DMS53 treated with DMSO at 0.1 percent for 48 hours (cell line): ENCODE results near the gene FUBP3.

ENCODE experiments used
- DNase-seq: peaks from one replicate; lab custom pipeline; 2025; ENCODE audit not compliant: unreplicated experiment; lab: John Stamatoyannopoulos, UW

FUBP3 gene

GRCh38 chr9:130661451-130662098, 82.2 kb downstream of the FUBP3 start:
- no peak for DNase-seq

DNA sequence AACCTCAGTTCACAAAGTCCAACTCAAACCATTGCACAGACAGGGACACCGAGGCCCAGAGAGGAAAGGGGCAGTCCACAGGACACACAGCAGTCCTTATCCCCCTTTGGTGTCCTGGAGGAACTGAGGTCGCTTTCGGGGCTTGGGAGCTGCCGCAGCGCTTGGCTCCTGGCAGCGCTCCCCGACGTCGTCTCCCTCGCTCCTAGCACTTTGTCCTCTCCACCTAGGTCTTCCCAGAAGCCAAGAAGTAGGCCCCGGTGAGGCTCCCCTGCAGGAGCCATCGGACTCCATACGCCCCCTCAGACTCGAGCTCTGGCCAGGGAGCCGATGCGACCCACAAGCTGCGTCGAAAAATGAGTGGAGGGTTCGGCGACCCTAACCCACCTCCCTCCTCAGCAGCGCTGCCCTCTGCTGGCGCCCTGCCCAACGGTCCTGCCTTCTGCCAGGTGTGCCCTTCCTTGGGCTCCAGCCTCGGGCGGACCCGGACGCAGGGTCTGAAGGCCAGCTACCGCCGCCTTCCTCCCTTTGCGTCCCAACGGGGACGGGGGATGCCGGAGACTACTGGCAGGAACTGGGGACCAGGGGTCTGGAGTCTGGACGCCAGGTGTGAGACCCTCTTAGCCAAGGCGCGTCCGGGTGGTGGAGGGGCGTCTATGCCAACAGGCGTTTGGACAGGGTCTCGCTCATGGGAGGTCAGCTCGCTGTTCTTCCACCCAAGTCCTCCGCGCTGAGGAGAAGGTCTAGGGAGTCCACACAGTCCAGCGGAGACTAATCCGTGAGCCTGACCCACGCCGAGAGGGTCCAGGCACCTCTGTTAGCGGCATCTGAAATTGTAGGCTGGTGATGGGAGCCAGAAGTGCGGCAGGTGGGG, 83.0 kb downstream of the FUBP3 start:
- DNase-seq = no peak

DNA sequence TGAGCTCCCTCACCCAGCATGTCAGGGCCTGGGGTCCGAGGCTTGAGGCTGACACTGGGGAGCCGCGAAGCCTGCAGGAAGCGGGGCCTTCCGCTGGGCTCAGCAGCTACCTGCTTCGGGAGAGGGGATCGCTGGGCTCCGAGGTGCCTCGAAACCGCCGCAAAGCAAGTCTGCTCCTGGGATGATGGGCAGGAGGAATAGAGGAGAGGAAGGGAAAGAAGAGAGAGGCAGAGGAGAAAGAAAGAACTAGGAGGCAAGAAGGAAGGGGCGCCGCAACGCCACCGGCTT, 83.5 kb downstream of the FUBP3 start:
- DNase-seq = no peak

- DNase-seq = no peak
Measured at GRCh38 chr9:130663258-130663976, 84.0 kb downstream of the FUBP3 start.

DNA sequence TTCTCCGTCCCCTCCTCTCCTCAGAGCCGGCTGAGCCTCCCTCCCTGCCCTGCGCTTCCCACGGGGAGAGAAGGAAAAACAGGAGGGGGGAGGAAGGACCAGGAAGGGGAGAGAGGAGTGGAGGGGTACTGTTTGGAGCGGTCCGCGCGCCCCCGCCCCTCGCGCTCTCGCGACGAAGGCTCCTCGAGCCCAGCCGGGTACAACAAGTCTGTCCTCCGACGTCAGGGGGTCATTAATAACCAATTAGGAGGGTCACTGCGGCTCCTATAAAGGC, 84.5 kb downstream of the FUBP3 start:
- DNase-seq = no peak

- DNase-seq = no peak
Measured at GRCh38 chr9:130664251-130665028, 85.1 kb downstream of the FUBP3 start, which contains the start of gene PRDM12. Gene PRDM12 (plus strand): TSS chr9:130664594. CDS start chr9:130664654, 60 bp downstream.

- DNase-seq = no peak
Measured at GRCh38 chr9:130665029-130665430, 85.7 kb downstream of the FUBP3 start.

- DNase-seq = no peak
Measured at GRCh38 chr9:130665431-130666392, 86.3 kb downstream of the FUBP3 start.

DNA sequence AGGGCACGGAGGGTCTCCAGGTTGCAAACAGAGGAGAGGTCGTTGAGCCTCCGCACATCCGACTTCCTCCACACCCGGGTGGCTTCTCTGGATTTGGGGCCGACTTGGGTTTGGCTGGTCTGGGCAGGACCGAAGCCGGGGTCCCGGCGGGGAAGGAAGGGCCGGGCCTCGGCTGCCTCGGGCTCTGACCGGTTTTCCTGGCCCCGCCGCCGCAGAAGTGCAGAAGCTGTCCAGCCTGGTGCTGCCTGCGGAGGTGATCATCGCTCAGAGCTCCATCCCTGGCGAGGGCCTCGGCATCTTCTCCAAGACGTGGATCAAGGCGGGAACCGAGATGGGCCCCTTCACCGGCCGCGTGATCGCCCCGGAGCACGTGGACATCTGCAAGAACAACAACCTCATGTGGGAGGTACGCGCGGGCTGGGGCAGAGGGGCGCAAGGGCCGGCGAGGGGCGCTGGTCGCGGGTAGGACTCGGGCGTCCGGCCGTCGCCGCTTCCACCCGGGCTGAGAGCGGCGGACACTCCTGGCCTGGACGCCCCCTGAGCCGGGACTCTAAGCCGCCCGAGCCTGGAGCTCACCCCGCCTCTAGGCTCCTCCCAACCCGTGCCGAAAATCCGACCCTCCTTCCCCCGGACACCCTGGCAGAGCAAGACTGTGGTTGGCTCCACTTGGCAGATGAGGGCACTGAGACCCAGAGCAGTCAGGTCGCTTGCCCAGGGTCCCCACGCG, 87.2 kb downstream of the FUBP3 start:
- DNase-seq = no peak

- no peak for DNase-seq
Measured at GRCh38 chr9:130667120-130667435, 87.7 kb downstream of the FUBP3 start.

- DNase-seq = no peak
Measured at GRCh38 chr9:130668196-130668595, 88.8 kb downstream of the FUBP3 start.

DNA sequence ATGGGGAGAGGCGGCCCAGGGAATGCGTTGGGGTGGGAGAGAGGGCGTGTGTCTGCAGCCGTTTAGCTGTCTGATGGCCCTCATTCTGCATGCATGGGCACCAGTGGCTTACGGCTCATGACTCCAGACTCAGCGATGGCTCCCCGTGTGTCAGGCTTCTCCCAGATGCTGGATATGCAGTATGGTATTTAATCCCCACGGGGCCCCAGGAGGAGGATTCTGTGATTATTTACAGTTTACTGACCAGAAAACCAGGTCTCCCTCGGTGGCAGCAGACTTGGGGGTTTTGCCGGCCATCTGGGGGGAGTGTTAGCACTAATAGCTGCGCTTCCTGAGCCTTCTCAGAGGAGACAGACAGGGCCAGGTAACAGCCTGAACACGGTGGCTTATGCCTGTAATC, 89.3 kb downstream of the FUBP3 start:
- DNase-seq = no peak

DNA sequence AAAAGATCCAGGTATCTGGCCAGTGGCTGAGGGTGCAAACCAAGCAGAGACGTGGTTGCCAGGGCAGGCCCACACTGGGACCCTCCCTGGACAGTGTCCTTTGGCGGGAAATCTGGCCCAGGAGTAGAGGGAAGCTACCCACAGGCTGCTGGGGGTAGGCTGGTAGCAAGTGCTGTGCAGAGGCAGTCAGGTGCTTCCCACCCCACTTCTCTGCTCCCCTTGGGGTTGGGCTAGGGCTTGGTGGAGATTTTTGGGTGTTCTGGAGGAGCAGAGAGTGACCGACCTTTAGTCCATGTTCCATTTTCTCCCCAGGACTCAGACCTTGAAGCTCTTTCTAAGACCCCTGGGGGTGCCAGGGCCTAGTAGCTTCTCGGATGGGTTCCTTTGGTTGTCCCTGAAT, 90.6 kb downstream of the FUBP3 start:
- no peak for DNase-seq

GRCh38 chr9:130670644-130671043, 91.3 kb downstream of the FUBP3 start:
- DNase-seq = no peak

DNA sequence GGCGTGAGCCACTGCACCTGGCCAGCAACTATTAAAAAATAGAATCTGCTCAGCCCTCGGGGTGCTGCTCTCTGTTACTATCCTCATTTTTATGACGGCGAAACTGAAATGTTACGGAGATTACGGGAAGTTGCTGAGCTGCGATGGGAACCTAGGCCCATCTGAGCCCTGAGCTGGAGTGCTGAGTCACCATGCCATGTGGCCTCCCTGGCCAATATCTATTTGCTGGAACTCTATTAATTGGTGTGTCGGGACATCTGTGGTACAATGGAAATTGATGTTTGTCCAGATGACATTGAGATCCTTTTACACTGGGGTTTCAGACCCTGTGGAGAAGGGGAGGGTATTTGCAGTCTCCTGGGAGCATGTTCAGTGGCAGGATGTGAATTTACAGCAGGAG, 93.1 kb downstream of the FUBP3 start:
- DNase-seq = no peak

- no peak for DNase-seq
Measured at GRCh38 chr9:130672933-130673615, 93.7 kb downstream of the FUBP3 start.

GRCh38 chr9:130675396-130675795, 96.0 kb downstream of the FUBP3 start:
- DNase-seq = no peak

- no peak for DNase-seq
Measured at GRCh38 chr9:130677252-130677651, 97.9 kb downstream of the FUBP3 start.
